Gastrocnemius medialis (tissue), 4 donors: Measurements from ENCODE around the gene RITA1. TPM values are rescaled to one million over a fixed set of nuclear protein-coding genes. Genes with fewer than 3 reads are reported as not detected.
A peak's percentile ranks its signal among the peaks of the same experiment; 100 is the strongest.

Source experiments
- ATAC-seq, 2 donors: fragments of 150-250 bp; one replicate each; pipeline ENCODE4 v1.9.1; 2016
- DNase-seq, 2 donors: peaks; one replicate each; pipeline ENCODE4 v3.0.0-alpha.2; 2019
- H3K27ac ChIP-seq, 4 donors: fragments of 200-600 bp; sonication (generic); 1 replicate in 1 of 4; 2 replicates in 3 of 4; pipeline ENCODE4 v1.5.1; 2016 to 2018; ENCODE audit warnings: mild to moderate bottlenecking in 2 of 4, moderate library complexity in 1 of 4
- H3K27me3 ChIP-seq, 3 donors: fragments of 200-600 bp; sonication (generic) in 2 of 3; 1 replicate in 1 of 3; 2 replicates in 2 of 3; pipeline versions ENCODE4 v1.5.1 to v1.6.0; 2016 to 2019; ENCODE audit warnings: mild to moderate bottlenecking in 1 of 3, moderate library complexity in 1 of 3
- H3K36me3 ChIP-seq, 2 donors: fragments of 200-600 bp; sonication (generic) in 1 of 2; one replicate each; pipeline ENCODE4 v1.5.1; 2017 to 2018
- H3K4me1 ChIP-seq, 2 donors: fragments of 200-600 bp; sonication (generic) in 1 of 2; one replicate each; pipeline ENCODE4 v1.5.1; 2016 to 2017; ENCODE audit warnings: mild to moderate bottlenecking in 2 of 2
- H3K4me3 ChIP-seq, 4 donors: fragments of 200-600 bp; sonication (generic) in 3 of 4; 1 replicate in 1 of 4; 2 replicates in 3 of 4; pipeline ENCODE4 v1.5.1; 2016 to 2019; ENCODE audit warnings: mild to moderate bottlenecking in 2 of 4
- H3K9me3 ChIP-seq, 3 donors: fragments of 200-600 bp; sonication (generic) in 2 of 3; 1 replicate in 1 of 3; 2 replicates in 2 of 3; pipeline ENCODE4 v1.5.1; 2016 to 2019
- CTCF ChIP-seq, 5 experiments: fragments of 450-650 bp in 3 of 5; fragments of 200-600 bp in 2 of 5; sonication (generic) in 2 of 5; IDR thresholded peaks in 4 of 5; conservative IDR thresholded peaks in 1 of 5; 1 replicate in 4 of 5; 2 replicates in 1 of 5; pipeline ENCODE4 v1.5.1; 2016 to 2019; ENCODE audit warnings: antibody characterized with exemption in 5 of 5, mild to moderate bottlenecking in 3 of 5, moderate library complexity in 3 of 5
- POLR2A ChIP-seq, 2 donors: fragments of 450-650 bp; IDR thresholded peaks; one replicate each; pipeline ENCODE4 v1.6.1; 2017; ENCODE audit warnings: antibody characterized with exemption in 2 of 2, mild to moderate bottlenecking in 2 of 2, moderate library complexity in 2 of 2
- in situ Hi-C, 4 donors: fragments of 200-750 bp; cut with MboI; loops; one replicate each; pipeline versions ENCODE4 v1.15.0 to v1.8.0; 2017; ENCODE audit warnings: low sequenced_read_pairs in 4 of 4
- intact Hi-C: fragments of 100-400 bp; cut with DNase I; formaldehyde crosslinking; loops from one replicate; pipeline ENCODE4 v1.15.1; 2023; ENCODE audit warnings: low total_unique reads
- total RNA-seq, 4 donors: library from RNA; depleted of rRNA; stranded (reverse); fragments of >200 nt; gene quantifications; one replicate each; pipeline versions ENCODE4 v1.1.0 to v1.2.3, GENCODE V29; 2016

RITA1 gene
- total RNA-seq, 4 donors from 2014 or later = 17.7 to 31.2 (median 23.1) TPM

- DNase-seq (peak in 1 of 2 donors; percentile 39), ATAC-seq (no peak)
- Histone ChIP-seq H3K27me3 (no peaks in the 10 kb centered on the region), H3K4me3 (no peak overlapping the region), H3K4me1 (peaks cover 9 to 11% of the 10 kb centered on the region in 2 donors), H3K27ac (no peak overlapping the region), H3K9me3 (no peaks in the 10 kb centered on the region), H3K36me3 (peaks cover 0 to 55% of the 10 kb centered on the region in 2 donors)
- intact Hi-C loops (no loop called here), in situ Hi-C loops (loop anchor here in 2 of 4 donors (10.0 to 25.0 kb wide), 2 partner anchors 132 to 154 kb away; partner anchors contain the start of gene SLC8B1 (in 1 of the 2))
- TF ChIP-seq CTCF (IDR thresholded peaks at IDR 0.05 in 4 of 5, conservative IDR thresholded peaks at IDR 0.05 in 1 of 5) (no peak), POLR2A (IDR thresholded peaks at IDR 0.05) (no peak)
These were observed 5.2 kb upstream of the RITA1 start for GRCh38 chr12:113180333-113180732.

- DNase-seq (no peak), ATAC-seq (no peak)
- H3K4me1 ChIP-seq = peaks cover 20 to 23% of the 10 kb centered on the region in 2 donors
- in situ Hi-C loops (loop anchor here in 2 of 4 donors (10.0 to 25.0 kb wide), 2 partner anchors 130 to 153 kb away; partner anchors contain the start of gene SLC8B1 (in 1 of the 2)), intact Hi-C loops (no loop called here)
- H3K36me3 ChIP-seq = peaks cover 0 to 43% of the 10 kb centered on the region in 2 donors
- no peak overlapping the region for H3K27ac ChIP-seq
- TF ChIP-seq POLR2A (IDR thresholded peaks at IDR 0.05) (no peak), CTCF (IDR thresholded peaks at IDR 0.05 in 4 of 5, conservative IDR thresholded peaks at IDR 0.05 in 1 of 5) (no peak)
- H3K9me3 ChIP-seq = no peaks in the 10 kb centered on the region
- no peaks in the 10 kb centered on the region for H3K27me3 ChIP-seq
- H3K4me3 ChIP-seq = no peak overlapping the region
These were observed 3.5 kb upstream of the RITA1 start for GRCh38 chr12:113181975-113182374.

GRCh38 chr12:113183030-113183589 lies 2.4 kb upstream of the RITA1 start:
- no peak for ATAC-seq
- in situ Hi-C loops (loop anchor here in 2 of 4 donors (10.0 to 25.0 kb wide), 2 partner anchors 129 to 152 kb away; partner anchors contain the start of gene SLC8B1 (in 1 of the 2)), intact Hi-C loops (no loop called here)
- TF ChIP-seq CTCF (IDR thresholded peaks at IDR 0.05 in 4 of 5, conservative IDR thresholded peaks at IDR 0.05 in 1 of 5) = no peak
- TF ChIP-seq POLR2A (IDR thresholded peaks at IDR 0.05) = no peak
- H3K4me1 ChIP-seq = peaks cover 22 to 24% of the 10 kb centered on the region in 2 donors
- H3K36me3 ChIP-seq = peaks cover 0 to 34% of the 10 kb centered on the region in 2 donors
- no peak overlapping the region for H3K4me3 ChIP-seq
- no peaks in the 10 kb centered on the region for H3K9me3 ChIP-seq
- no peak for DNase-seq
- no peaks in the 10 kb centered on the region for H3K27me3 ChIP-seq
- no peak overlapping the region for H3K27ac ChIP-seq

GRCh38 chr12:113184098-113184899 lies 1.2 kb upstream of the RITA1 start:
- DNase-seq (no peak), ATAC-seq (peak; percentile 49 to 59)
- Histone ChIP-seq H3K36me3 (peaks cover 0 to 22% of the 10 kb centered on the region in 2 donors), H3K4me3 (peak overlapping the region; percentile 87 to 100 (median 95)), H3K4me1 (peaks cover 22 to 24% of the 10 kb centered on the region in 2 donors), H3K9me3 (no peaks in the 10 kb centered on the region), H3K27ac (peak overlapping the region; percentile 93 to 100 (median 98)), H3K27me3 (no peaks in the 10 kb centered on the region)
- TF ChIP-seq CTCF (IDR thresholded peaks at IDR 0.05 in 4 of 5, conservative IDR thresholded peaks at IDR 0.05 in 1 of 5) (no peak), POLR2A (IDR thresholded peaks at IDR 0.05) (no peak)
- in situ Hi-C loops (loop anchor here in 2 of 4 donors (10.0 to 25.0 kb wide), 2 partner anchors 128 to 151 kb away; partner anchors contain the start of gene SLC8B1 (in 1 of the 2)), intact Hi-C loops (loop anchor here (2.0 kb wide), 1 partner anchor 175 kb away; the partner anchor contains the start of gene PLBD2)
